Measurements from ENCODE around the gene PODXL.

The PODXL gene

GRCh38 chr7:131556053-131556908, at the start of gene PODXL:
Gene PODXL (minus strand): TSS chr7:131556628. CDS start chr7:131556359, 269 bp downstream.
- peak in 1 of 2 donors; percentile 8 for DNase-seq (ENCODE audit: low read depth in 2 of 2)

- no peak for DNase-seq (ENCODE audit: low read depth in 2 of 2)
Observed at GRCh38 chr7:131605280-131605878, 49.0 kb upstream of the PODXL start.

- no peak for DNase-seq (ENCODE audit: low read depth in 2 of 2)
Observed at GRCh38 chr7:131604841-131605279, 48.4 kb upstream of the PODXL start.

- no peak for DNase-seq (ENCODE audit: low read depth in 2 of 2)
Observed at GRCh38 chr7:131603932-131604331, 47.5 kb upstream of the PODXL start.

GRCh38 chr7:131602994-131603372, 46.6 kb upstream of the PODXL start:
- DNase-seq (ENCODE audit: low read depth in 2 of 2): no peak

GRCh38 chr7:131602304-131602993, 46.0 kb upstream of the PODXL start:
- DNase-seq (ENCODE audit: low read depth in 2 of 2): no peak

- no peak for DNase-seq (ENCODE audit: low read depth in 2 of 2)
Observed at GRCh38 chr7:131600085-131600881, 43.9 kb upstream of the PODXL start.

- DNase-seq (ENCODE audit: low read depth in 2 of 2): no peak
Observed at GRCh38 chr7:131596785-131597184, 40.4 kb upstream of the PODXL start.

GRCh38 chr7:131595699-131596098, 39.3 kb upstream of the PODXL start:
- no peak for DNase-seq (ENCODE audit: low read depth in 2 of 2)

- DNase-seq (ENCODE audit: low read depth in 2 of 2): no peak
Observed at GRCh38 chr7:131591687-131592319, 35.4 kb upstream of the PODXL start.

- DNase-seq (ENCODE audit: low read depth in 2 of 2): no peak
Observed at GRCh38 chr7:131587315-131587923, 31.0 kb upstream of the PODXL start.

GRCh38 chr7:131586759-131587158, 30.3 kb upstream of the PODXL start:
- DNase-seq (ENCODE audit: low read depth in 2 of 2): no peak

GRCh38 chr7:131586259-131586658, 29.8 kb upstream of the PODXL start:
- no peak for DNase-seq (ENCODE audit: low read depth in 2 of 2)

GRCh38 chr7:131583430-131583829, 27.0 kb upstream of the PODXL start:
- DNase-seq (ENCODE audit: low read depth in 2 of 2): no peak

GRCh38 chr7:131581241-131582051, 25.0 kb upstream of the PODXL start:
- no peak for DNase-seq (ENCODE audit: low read depth in 2 of 2)

- no peak for DNase-seq (ENCODE audit: low read depth in 2 of 2)
Observed at GRCh38 chr7:131578602-131579001, 22.2 kb upstream of the PODXL start.

GRCh38 chr7:131574741-131575140, 18.3 kb upstream of the PODXL start:
- DNase-seq (ENCODE audit: low read depth in 2 of 2): no peak

- DNase-seq (ENCODE audit: low read depth in 2 of 2): no peak
Observed at GRCh38 chr7:131570401-131570800, 14.0 kb upstream of the PODXL start.

- DNase-seq (ENCODE audit: low read depth in 2 of 2): no peak
Observed at GRCh38 chr7:131568970-131569369, 12.5 kb upstream of the PODXL start.

GRCh38 chr7:131568510-131568909, 12.1 kb upstream of the PODXL start:
- DNase-seq (ENCODE audit: low read depth in 2 of 2): no peak
